ENCODE measurements around the gene TMEM147.

Gene TMEM147, protein sequence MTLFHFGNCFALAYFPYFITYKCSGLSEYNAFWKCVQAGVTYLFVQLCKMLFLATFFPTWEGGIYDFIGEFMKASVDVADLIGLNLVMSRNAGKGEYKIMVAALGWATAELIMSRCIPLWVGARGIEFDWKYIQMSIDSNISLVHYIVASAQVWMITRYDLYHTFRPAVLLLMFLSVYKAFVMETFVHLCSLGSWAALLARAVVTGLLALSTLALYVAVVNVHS

GRCh38 chr19:35545001-35545854 lies at the start of gene TMEM147:
Gene TMEM147, plus strand, starts transcription at chr19:35545626. Its CDS starts 114 bp downstream, at chr19:35545740.
- peak; percentile 90 to 92 for DNase-seq
- TF ChIP-seq POLR2A (IDR thresholded peaks at IDR 0.05; ENCODE audit: low read length) (peak; percentile 76), GATA1 (IDR thresholded peaks at IDR 0.05; ENCODE audit: low read depth, low read length) (no peak)

DNA sequence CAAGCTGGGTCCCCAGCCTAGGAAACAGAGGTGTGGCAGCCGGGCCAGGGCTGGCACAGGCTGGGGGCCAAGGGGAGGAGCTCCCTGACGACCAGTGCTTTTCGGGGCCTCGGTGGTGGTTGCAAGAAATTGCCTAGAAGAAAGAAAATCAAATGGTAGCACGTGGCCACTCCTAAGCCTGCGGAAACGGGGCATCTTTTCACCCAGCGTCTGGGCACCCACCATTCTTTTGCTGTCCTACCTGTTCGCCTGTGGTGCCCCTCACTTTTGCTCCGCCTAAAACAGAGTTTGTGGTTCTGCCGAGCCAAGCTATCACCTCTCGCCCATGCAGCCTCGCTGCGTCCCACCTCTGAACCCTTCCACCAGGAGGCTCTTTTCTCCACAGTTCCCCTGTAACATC lies 48.0 kb upstream of the TMEM147 start:
- TF ChIP-seq GATA1 (IDR thresholded peaks at IDR 0.05; ENCODE audit: low read depth, low read length) (no peak), POLR2A (IDR thresholded peaks at IDR 0.05; ENCODE audit: low read length) (no peak)
- no peak for DNase-seq

GRCh38 chr19:35498220-35498619 lies 47.2 kb upstream of the TMEM147 start:
- TF ChIP-seq POLR2A (IDR thresholded peaks at IDR 0.05; ENCODE audit: low read length) (no peak), GATA1 (IDR thresholded peaks at IDR 0.05; ENCODE audit: low read depth, low read length) (no peak)
- no peak for DNase-seq

DNA sequence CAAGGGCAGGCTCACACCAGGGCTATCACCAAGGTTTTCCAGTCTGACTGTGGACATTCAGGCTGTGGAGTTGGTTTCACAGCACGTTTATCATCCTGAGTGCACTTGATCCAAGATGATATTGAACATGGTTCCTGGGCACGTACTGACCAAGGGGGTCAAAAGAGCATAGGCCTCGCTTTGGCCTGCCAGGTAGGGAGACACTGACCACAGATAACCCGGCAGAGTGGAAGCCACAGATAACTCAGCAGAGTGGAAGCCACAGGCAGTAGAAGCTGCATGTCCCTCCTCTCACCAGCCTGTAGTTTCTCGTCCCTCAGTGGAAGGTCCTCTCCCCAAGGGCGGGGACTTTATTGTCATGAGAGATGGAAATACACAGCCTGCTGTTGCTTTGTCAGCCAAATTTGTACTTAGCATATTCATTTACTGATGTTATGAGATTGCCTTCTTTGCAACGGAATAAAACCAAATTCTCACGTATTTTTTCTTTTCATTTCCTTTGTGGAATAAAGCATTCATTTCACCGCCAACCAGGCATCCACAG lies 46.4 kb upstream of the TMEM147 start:
- no peak for TF ChIP-seq GATA1 (IDR thresholded peaks at IDR 0.05; ENCODE audit: low read depth, low read length)
- TF ChIP-seq POLR2A (IDR thresholded peaks at IDR 0.05; ENCODE audit: low read length) = no peak
- DNase-seq = no peak

- DNase-seq = no peak
These were observed 44.8 kb upstream of the TMEM147 start for GRCh38 chr19:35500611-35501010.

DNA sequence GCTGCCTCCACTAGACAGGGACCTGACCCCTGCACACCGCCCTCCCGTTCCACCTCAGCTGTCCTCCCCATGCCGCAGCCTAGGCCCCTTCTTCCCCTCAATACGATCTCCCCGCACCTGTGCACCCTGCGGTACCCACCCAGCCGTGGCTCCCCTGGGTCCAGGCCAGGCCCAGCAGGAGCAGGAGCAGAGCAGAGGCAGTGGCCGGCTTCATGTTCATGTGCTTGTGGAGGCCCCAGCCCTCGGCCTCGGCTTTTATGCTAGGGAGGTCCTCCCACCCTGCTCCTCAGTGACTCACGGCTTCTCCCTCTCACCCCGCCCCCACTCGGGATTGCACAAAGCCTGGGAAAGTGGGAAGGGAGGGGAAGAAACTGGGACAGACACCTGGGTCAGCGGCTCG lies 43.7 kb upstream of the TMEM147 start:
- TF ChIP-seq POLR2A (IDR thresholded peaks at IDR 0.05; ENCODE audit: low read length) (no peak), GATA1 (IDR thresholded peaks at IDR 0.05; ENCODE audit: low read depth, low read length) (no peak)
- no peak for DNase-seq

More at GRCh38 chr19:35500611-35501010, 44.8 kb upstream of the TMEM147 start:
- no peak for TF ChIP-seq POLR2A (IDR thresholded peaks at IDR 0.05; ENCODE audit: low read length)

DNA sequence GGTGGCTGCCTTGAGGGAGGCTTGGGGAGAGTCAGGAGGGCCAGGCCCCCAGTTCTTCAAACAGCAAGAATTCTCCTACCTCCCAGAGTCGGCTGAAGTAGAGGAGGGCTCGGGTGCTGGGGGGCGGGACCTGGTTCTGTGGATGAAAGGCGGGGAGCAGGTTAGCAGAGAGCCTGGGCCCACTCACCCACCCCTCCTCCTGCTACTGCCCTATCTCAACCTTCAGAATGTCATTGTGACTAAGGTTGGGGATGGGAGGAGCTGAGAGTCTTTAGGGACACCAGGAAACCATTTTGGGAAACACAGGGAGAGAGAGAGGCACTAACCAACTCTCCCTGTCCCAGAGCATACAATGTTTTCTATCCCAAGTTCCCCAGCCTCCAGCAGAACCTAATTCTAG lies 42.7 kb upstream of the TMEM147 start:
- TF ChIP-seq GATA1 (IDR thresholded peaks at IDR 0.05; ENCODE audit: low read depth, low read length) (no peak), POLR2A (IDR thresholded peaks at IDR 0.05; ENCODE audit: low read length) (no peak)
- no peak for DNase-seq

DNA sequence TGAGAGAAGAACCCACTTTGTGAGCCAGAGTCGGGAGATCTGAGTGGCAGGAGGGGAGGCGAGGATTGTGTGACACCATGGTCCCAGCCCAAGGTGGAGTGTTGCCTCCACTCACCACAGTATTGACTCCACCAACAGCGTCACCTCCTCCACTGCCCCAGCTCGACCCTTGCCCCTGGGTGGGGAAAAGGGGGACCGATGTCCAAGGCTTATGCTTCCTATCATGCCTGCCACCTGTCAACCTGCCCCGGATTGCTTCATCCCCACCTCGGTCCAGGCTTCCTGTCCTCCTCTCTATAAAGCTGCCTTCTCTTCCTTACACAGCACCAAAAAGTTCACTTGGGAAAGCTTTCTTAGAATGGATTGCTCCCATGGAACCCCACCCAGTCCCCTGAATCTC lies 39.4 kb upstream of the TMEM147 start:
- DNase-seq = no peak
- no peak for TF ChIP-seq GATA1 (IDR thresholded peaks at IDR 0.05; ENCODE audit: low read depth, low read length)
- no peak for TF ChIP-seq POLR2A (IDR thresholded peaks at IDR 0.05; ENCODE audit: low read length)

DNA sequence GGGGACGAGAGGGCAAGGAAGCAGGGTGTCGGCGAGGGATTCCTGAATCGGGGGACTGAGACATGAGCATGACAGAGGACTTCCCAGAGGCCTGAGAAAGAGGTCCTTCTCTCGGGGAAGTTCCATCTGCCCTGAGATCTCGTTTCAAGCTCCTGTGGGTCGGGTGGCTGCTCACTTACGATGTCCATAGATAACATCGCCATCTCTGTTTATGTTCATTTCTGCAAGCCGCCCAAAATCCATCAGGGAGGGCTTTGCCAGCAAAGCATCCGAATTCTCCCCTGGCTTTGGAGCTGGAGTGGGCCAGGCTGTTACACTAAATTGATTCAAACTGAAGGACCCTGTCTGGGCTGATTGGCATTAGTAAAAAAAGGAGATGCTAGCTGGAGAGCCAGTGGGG lies 37.9 kb upstream of the TMEM147 start:
- TF ChIP-seq GATA1 (IDR thresholded peaks at IDR 0.05; ENCODE audit: low read depth, low read length) = no peak
- no peak for TF ChIP-seq POLR2A (IDR thresholded peaks at IDR 0.05; ENCODE audit: low read length)
- DNase-seq = no peak

DNA sequence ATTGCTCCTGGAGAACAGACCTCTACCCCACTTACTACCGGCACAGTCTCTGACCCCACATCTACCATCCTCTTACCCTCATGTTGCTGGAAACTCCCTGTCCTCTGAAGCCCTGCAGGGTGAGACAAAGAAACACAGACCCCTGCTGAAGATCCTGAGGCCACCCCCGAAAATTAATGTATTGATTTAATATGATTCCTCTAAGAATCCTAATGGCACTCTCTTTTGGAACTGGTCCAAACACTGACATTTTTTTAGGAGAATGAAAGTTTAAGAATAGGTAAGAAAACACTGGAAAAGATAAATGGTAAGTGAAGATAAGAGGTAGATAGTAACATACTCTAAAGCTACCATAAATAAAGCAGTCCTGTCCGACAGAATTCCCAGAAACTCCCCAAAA lies 37.3 kb upstream of the TMEM147 start:
- TF ChIP-seq POLR2A (IDR thresholded peaks at IDR 0.05; ENCODE audit: low read length) = no peak
- no peak for TF ChIP-seq GATA1 (IDR thresholded peaks at IDR 0.05; ENCODE audit: low read depth, low read length)
- no peak for DNase-seq

GRCh38 chr19:35509018-35509652 lies 36.3 kb upstream of the TMEM147 start:
- TF ChIP-seq GATA1 (IDR thresholded peaks at IDR 0.05; ENCODE audit: low read depth, low read length) = no peak
- no peak for TF ChIP-seq POLR2A (IDR thresholded peaks at IDR 0.05; ENCODE audit: low read length)
- no peak for DNase-seq

DNA sequence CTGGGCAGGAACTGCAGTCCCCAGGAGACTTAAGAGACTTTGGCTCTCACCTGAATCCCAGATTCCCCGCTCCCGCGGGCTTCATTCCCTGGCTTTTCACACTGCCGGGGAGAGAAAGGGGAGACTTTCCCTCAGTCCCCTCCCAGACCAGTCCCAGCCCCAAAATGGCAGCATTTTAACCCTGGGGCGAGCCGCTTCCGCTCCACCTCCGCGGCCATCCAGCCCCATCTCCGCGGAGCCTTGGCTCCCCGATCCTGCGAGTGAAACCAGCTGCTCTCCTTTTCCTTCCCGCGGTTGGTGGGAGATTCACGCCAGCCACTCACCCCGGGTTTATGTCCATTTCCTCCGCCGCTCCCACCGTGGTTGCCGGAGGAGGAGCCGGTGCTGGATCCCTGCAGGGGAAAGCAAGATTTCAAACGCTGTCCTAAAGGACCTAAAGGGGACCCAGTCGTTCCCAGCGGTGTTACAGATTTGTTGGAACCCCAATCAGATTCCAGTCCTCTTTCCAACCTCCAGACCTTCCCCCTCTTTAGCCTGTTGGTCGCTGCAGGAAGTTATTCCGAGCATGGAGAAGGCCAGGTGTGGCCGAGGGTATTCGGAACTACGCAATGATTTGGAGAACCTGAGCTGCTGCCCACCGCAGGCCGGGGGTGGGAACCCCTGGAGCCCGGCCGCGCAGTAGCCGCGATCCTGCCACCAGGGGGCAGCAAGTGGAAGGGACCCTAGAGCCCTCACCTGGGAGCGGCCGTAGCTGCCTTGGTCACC lies 35.4 kb upstream of the TMEM147 start:
- no peak for TF ChIP-seq POLR2A (IDR thresholded peaks at IDR 0.05; ENCODE audit: low read length)
- no peak for TF ChIP-seq GATA1 (IDR thresholded peaks at IDR 0.05; ENCODE audit: low read depth, low read length)
- DNase-seq = peak; percentile 40 to 74

GRCh38 chr19:35510626-35510964 lies 34.8 kb upstream of the TMEM147 start:
- TF ChIP-seq POLR2A (IDR thresholded peaks at IDR 0.05; ENCODE audit: low read length) = no peak
- TF ChIP-seq GATA1 (IDR thresholded peaks at IDR 0.05; ENCODE audit: low read depth, low read length) = no peak
- no peak for DNase-seq

- DNase-seq = no peak
- TF ChIP-seq POLR2A (IDR thresholded peaks at IDR 0.05; ENCODE audit: low read length) (no peak), GATA1 (IDR thresholded peaks at IDR 0.05; ENCODE audit: low read depth, low read length) (no peak)
These were observed 34.1 kb upstream of the TMEM147 start for GRCh38 chr19:35511337-35511736.
